Keratinocyte (primary cell): ENCODE results near the gene KCNV2. TPM values are rescaled to one million over a fixed set of nuclear protein-coding genes. Genes with fewer than 3 reads are reported as not detected.

Source experiments
- DNase-seq: peaks from one replicate; pipeline ENCODE4 v3.0.0-alpha.2; 2011; ENCODE audit warnings: low read depth, missing footprints, low spot score
- FAIRE-seq: peaks from 2 replicates; lab custom pipeline; 2011; peaks lifted over from hg19 to GRCh38; lab: Jason Lieb, UNC
- H2AFZ ChIP-seq: 2 replicates; pipeline ENCODE4 v1.6.0; 2012; ENCODE audit warnings: low read length, control low read depth, inconsistent platforms; ENCODE audit not compliant: control insufficient read depth
- H3K27ac ChIP-seq: 2 replicates; pipeline ENCODE4 v1.5.1; 2011; ENCODE audit warnings: low read length; ENCODE audit not compliant: control insufficient read depth, insufficient read depth
- H3K27me3 ChIP-seq: 3 replicates; pipeline ENCODE4 v1.6.0; 2011; ENCODE audit warnings: low read length; ENCODE audit not compliant: control insufficient read depth, insufficient read depth; ENCODE audit errors: extremely low read depth
- H3K36me3 ChIP-seq, 2 experiments: 2 replicates in 1 of 2; 3 replicates in 1 of 2; pipeline ENCODE4 v1.5.1; 2011; ENCODE audit warnings: low read length in 2 of 2, mild to moderate bottlenecking in 1 of 2; ENCODE audit not compliant: control insufficient read depth in 2 of 2, insufficient read depth in 2 of 2; ENCODE audit errors: extremely low read depth in 1 of 2
- H3K4me1 ChIP-seq: 3 replicates; pipeline ENCODE4 v1.5.1; 2011; ENCODE audit warnings: low read length; ENCODE audit not compliant: control insufficient read depth, insufficient read depth; ENCODE audit errors: extremely low read depth
- H3K4me2 ChIP-seq: 3 replicates; pipeline ENCODE4 v1.6.0; 2011; ENCODE audit warnings: low read depth, low read length; ENCODE audit not compliant: control insufficient read depth, insufficient read depth; ENCODE audit errors: extremely low read depth
- H3K4me3 ChIP-seq, 3 experiments: fragments of 200-600 bp in 1 of 3; sonication (generic) in 1 of 3; 2 replicates in 2 of 3; 3 replicates in 1 of 3; pipeline ENCODE4 v1.5.1; 2011 to 2016; ENCODE audit warnings: low read length in 3 of 3, mild to moderate bottlenecking in 3 of 3, control low read depth in 2 of 3, inconsistent platforms in 1 of 3, low read depth in 1 of 3, mixed read lengths in 1 of 3, mixed run types in 1 of 3, moderate library complexity in 1 of 3; ENCODE audit not compliant: control insufficient read depth in 2 of 3, insufficient read depth in 2 of 3; ENCODE audit errors: extremely low read depth in 1 of 3
- H3K79me2 ChIP-seq: 2 replicates; pipeline ENCODE4 v1.6.0; 2012; ENCODE audit warnings: low read length; ENCODE audit not compliant: control insufficient read depth, insufficient read depth
- H3K9ac ChIP-seq: 3 replicates; pipeline ENCODE4 v1.6.0; 2011; ENCODE audit warnings: low read length; ENCODE audit not compliant: control insufficient read depth, insufficient read depth; ENCODE audit errors: extremely low read depth
- H3K9me1 ChIP-seq: 3 replicates; pipeline ENCODE4 v1.6.0; 2011; ENCODE audit warnings: low read length; ENCODE audit not compliant: control insufficient read depth, insufficient read depth; ENCODE audit errors: extremely low read depth
- H3K9me3 ChIP-seq: 2 replicates; pipeline ENCODE4 v1.5.1; 2012; ENCODE audit warnings: low read depth, low read length; ENCODE audit not compliant: control insufficient read depth
- H4K20me1 ChIP-seq: 3 replicates; pipeline ENCODE4 v1.6.0; 2011; ENCODE audit warnings: low read length; ENCODE audit not compliant: control insufficient read depth, insufficient read depth; ENCODE audit errors: extremely low read depth
- EZH2 ChIP-seq: IDR thresholded peaks from one replicate; pipeline ENCODE4 v1.6.1; 2012; ENCODE audit warnings: inconsistent platforms, mild to moderate bottlenecking, low read length, moderate library complexity
- dilution Hi-C: fragments of 300-500 bp; cut with MboI; formaldehyde crosslinking; loops from one replicate; pipeline ENCODE4 v1.7.0; 2020; ENCODE audit warnings: low sequenced_read_pairs; ENCODE audit not compliant: extremely low pct_ligation_motif_present
- polyA plus RNA-seq, 5 experiments: library from polyadenylated mRNA; depleted of rRNA in 3 of 5; stranded (reverse) in 3 of 5; stranded (forward) in 1 of 5; unstranded in 1 of 5; fragments of >200 nt; gene quantifications; 1 replicate in 1 of 5; 2 replicates in 3 of 5; 3 replicates in 1 of 5; pipeline versions ENCODE4 v1.2.1 to v1.2.3, GENCODE V29; 2011 to 2012; ENCODE audit warnings: missing spikeins in 2 of 5, low read depth in 1 of 5, low replicate concordance in 1 of 5
- TF ChIP-seq, protein P1 (sequence below), 3 experiments: IDR thresholded peaks in 1 of 3; conservative IDR thresholded peaks in 1 of 3; optimal IDR thresholded peaks in 1 of 3; 2 replicates in 2 of 3; 3 replicates in 1 of 3; pipeline versions ENCODE3 to v1.5.1; 2011; ENCODE audit warnings: low read length in 3 of 3, mild to moderate bottlenecking in 3 of 3, moderate library complexity in 2 of 3, control low read depth in 1 of 3, inconsistent platforms in 1 of 3; ENCODE audit not compliant: insufficient read depth in 2 of 3; ENCODE audit errors: extremely low read depth in 1 of 3

The KCNV2 gene
- polyA plus RNA-seq, 1 donor (not counting 4 experiments of a cell fraction or from before 2014, with no cell fraction given), result not detected

DNA sequence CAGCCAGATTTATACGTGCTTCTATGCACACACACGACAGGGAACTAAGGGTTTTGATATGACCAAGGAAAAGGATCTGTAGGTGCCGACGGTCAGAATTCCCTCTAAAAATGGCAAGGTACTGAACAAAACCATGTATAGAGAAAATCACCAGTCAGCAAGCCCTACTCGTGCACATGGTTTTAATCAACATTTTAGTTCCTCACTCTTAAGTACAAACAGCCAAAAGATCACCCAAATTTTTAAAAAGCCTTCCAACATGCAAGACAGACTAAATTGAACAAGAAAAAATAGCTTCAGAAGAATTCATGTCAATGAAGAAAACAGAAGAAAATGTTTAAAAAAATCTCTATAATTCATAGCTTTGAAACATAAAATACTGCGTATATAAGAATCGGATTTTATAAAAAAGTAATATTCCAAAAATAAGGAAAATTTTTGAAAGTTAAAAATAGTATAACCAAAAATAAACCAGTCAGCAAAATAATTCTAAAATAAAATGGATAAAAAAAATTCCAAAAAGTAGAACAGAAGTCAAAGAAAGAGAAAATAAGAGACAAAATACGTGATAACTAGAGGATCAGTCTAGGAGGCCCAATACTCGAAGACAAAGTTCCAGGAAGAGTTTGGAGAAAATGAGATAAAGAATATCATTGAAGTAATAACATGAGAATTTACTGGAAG lies 43.0 kb upstream of the KCNV2 start:
- no peak overlapping the region for H3K27ac ChIP-seq
- H4K20me1 ChIP-seq, result no peaks in the 10 kb centered on the region
- H3K79me2 ChIP-seq, result no peaks in the 10 kb centered on the region
- no peak overlapping the region for H3K4me2 ChIP-seq
- H3K9me1 ChIP-seq, result no peaks in the 10 kb centered on the region
- H3K36me3 ChIP-seq, result no peaks in the 10 kb centered on the region
- DNase-seq (no peak), FAIRE-seq (no peak)
- H3K4me3 ChIP-seq, result no peak overlapping the region
- H3K4me1 ChIP-seq, result no peaks in the 10 kb centered on the region
- dilution Hi-C loops, result no loop called here
- H3K9ac ChIP-seq, result no peak overlapping the region
- TF ChIP-seq, protein P1, sequence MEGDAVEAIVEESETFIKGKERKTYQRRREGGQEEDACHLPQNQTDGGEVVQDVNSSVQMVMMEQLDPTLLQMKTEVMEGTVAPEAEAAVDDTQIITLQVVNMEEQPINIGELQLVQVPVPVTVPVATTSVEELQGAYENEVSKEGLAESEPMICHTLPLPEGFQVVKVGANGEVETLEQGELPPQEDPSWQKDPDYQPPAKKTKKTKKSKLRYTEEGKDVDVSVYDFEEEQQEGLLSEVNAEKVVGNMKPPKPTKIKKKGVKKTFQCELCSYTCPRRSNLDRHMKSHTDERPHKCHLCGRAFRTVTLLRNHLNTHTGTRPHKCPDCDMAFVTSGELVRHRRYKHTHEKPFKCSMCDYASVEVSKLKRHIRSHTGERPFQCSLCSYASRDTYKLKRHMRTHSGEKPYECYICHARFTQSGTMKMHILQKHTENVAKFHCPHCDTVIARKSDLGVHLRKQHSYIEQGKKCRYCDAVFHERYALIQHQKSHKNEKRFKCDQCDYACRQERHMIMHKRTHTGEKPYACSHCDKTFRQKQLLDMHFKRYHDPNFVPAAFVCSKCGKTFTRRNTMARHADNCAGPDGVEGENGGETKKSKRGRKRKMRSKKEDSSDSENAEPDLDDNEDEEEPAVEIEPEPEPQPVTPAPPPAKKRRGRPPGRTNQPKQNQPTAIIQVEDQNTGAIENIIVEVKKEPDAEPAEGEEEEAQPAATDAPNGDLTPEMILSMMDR (optimal IDR thresholded peaks at IDR 0.05 in 1 of 3, IDR thresholded peaks at IDR 0.05 in 1 of 3, conservative IDR thresholded peaks at IDR 0.05 in 1 of 3; ENCODE audit: extremely low read depth in 1 of 3, insufficient read depth in 2 of 3, low read length in 3 of 3), result no peak
- TF ChIP-seq EZH2, result no peak
- H3K9me3 ChIP-seq, result no peaks in the 10 kb centered on the region
- H3K27me3 ChIP-seq, result no peaks in the 10 kb centered on the region
- no peak overlapping the region for H2AFZ ChIP-seq

DNA sequence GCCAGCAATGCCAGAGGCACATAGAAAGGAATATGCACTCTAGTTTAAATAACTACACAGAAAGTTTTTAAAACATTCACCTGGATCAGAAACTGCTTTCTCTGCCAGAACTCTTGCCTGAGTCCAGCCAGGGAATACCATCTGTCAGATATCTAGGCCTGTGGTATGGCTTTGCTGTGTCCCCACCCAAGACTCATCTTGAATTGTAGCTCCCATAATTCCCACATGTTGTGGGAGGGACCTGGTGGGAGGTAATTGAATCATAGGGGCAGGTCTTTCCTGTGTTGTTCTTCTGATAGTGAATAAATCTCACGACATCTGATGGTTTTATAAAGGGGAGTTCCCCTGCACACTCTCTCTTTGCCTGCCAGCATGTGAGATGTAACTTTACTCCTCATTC lies 41.5 kb upstream of the KCNV2 start:
- peak overlapping the region; percentile 19 for H2AFZ ChIP-seq

More for the DNA sequence above, 41.5 kb upstream of the KCNV2 start:
- Histone ChIP-seq H3K4me3 (no peak overlapping the region), H3K79me2 (no peaks in the 10 kb centered on the region), H3K4me1 (no peaks in the 10 kb centered on the region), H3K4me2 (no peak overlapping the region), H4K20me1 (no peaks in the 10 kb centered on the region), H3K9ac (no peak overlapping the region), H3K27ac (no peak overlapping the region), H3K36me3 (no peaks in the 10 kb centered on the region), H3K9me3 (no peaks in the 10 kb centered on the region), H3K27me3 (no peaks in the 10 kb centered on the region), H3K9me1 (no peaks in the 10 kb centered on the region)
- DNase-seq (no peak), FAIRE-seq (no peak)
- TF ChIP-seq, protein P1 (optimal IDR thresholded peaks at IDR 0.05 in 1 of 3, IDR thresholded peaks at IDR 0.05 in 1 of 3, conservative IDR thresholded peaks at IDR 0.05 in 1 of 3; ENCODE audit: extremely low read depth in 1 of 3, insufficient read depth in 2 of 3, low read length in 3 of 3), result no peak
- TF ChIP-seq EZH2, result no peak
- dilution Hi-C loops, result no loop called here
